ENCODE results near the gene OOSP3. TPM values are rescaled to one million over a fixed set of nuclear protein-coding genes. Genes with fewer than 3 reads are reported as not detected.
"Not testable (repeated sequence)": the region's sequence is repeated elsewhere in the genome, so short reads cannot be mapped to it uniquely, and the experiment has no call there.

The OOSP3 gene, protein sequence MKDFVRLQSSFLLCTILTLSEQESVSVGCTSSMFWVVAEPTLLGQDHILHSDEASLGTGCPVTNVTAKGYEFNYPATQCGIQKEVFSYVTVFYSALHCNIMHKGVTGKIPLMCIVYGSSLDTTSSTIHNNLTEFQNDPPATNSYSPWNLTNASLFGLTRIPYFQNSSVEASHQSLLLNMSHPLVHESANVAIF
- total RNA-seq (2014; rRNA removed; shearing (Covaris generic); ENCODE audit: low replicate concordance): not detected in 2 replicates

DNA sequence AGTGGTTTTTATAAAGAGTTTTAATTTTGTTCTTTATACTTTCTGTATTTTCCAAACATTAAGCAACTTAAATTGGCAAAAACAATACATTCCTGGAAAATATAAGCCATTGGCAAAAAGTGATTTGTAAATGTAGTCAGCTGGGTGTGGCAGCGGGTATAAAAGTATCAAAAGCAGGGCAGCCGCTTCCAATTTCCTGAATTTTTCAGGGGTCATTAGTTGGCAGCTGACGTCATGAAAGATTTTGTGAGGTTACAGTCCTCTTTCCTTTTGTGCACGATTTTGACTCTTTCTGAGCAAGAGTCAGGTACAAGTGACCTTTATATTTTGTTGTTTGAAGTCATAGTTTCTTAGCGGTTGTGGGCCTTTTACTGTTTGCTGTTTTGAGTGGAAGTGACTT, at the start of gene OOSP3:
Gene OOSP3, plus strand, starts transcription at position 208 of the 400 bp plus-strand sequence. Its CDS starts 27 bp downstream, at position 235.
- Histone ChIP-seq H3K36me3 (no peaks in the 10 kb centered on the region), H3K9me3 (no peaks in the 10 kb centered on the region), H3K27me3 (no peaks in the 10 kb centered on the region), H3K4me3 (no peak within 1 kb of the TSS)
- no peak for DNase-seq

DNA sequence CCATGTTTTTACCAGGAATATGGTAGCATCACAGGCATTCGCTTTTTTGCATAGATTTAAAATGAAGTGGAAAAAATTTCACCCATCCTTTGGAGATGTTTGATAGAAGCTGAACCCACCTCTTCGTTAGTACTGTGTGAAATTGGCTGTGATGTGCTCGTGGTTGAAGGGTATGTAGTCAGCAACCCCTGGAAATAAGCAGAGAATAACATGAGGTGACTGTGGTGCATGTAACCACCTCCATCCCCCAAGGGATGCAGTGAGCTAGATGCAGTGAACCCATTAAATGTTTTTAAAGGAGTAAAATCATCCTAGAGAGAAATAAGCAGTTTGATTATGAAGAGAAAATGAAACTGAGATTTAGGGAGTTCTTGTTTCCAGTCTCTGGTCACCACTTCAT, 49.2 kb upstream of the OOSP3 start:
- no peak overlapping the region for H3K4me3 ChIP-seq
- no peak for DNase-seq
- no peaks in the 10 kb centered on the region for H3K36me3 ChIP-seq
- H3K27me3 ChIP-seq: no peaks in the 10 kb centered on the region
- H3K9me3 ChIP-seq: no peaks in the 10 kb centered on the region

DNA sequence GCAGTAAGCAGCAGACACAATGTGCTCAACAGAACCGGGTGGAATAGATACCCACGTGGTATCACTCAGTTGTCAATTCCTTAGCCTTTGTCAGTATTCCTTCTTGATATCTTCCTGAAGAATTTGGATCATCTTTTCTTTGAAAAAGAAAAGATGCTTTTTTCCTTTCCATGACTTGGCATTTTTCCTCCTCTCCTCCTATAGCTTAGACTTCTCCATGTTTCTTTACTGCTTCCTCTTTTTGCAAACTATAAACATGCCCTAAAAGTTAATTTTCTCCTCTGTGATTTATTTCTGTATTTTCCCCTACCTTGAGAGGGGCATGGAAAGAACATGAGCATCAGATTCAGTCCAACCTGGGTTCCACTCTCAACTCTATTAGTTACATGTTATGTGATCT, 45.0 kb upstream of the OOSP3 start:
- H3K36me3 ChIP-seq: no peaks in the 10 kb centered on the region
- H3K9me3 ChIP-seq: no peaks in the 10 kb centered on the region
- no peak for DNase-seq
- no peaks in the 10 kb centered on the region for H3K27me3 ChIP-seq
- H3K4me3 ChIP-seq: no peak overlapping the region

DNA sequence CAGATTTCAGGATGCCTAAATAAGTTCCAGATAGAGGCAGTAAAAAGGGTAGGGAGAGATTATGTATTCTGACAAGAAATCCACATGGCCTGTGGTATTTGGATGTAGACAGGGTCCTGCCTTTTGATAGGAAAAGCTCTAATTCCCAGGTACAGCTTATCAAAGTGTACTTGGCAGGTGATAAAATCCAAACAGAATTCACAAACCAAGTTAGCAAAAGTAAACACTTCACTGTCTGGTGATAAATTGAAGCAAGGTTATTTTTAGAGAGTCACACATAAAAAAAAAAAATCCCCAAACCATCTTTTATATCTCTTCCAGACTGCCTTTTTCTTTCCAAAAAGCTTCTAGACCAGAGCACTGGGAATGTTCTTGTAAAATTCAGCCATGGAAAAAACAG, 39.0 kb upstream of the OOSP3 start:
- H3K4me3 ChIP-seq: no peak overlapping the region
- no peaks in the 10 kb centered on the region for H3K27me3 ChIP-seq
- H3K36me3 ChIP-seq: no peaks in the 10 kb centered on the region
- no peak for DNase-seq
- no peaks in the 10 kb centered on the region for H3K9me3 ChIP-seq

DNA sequence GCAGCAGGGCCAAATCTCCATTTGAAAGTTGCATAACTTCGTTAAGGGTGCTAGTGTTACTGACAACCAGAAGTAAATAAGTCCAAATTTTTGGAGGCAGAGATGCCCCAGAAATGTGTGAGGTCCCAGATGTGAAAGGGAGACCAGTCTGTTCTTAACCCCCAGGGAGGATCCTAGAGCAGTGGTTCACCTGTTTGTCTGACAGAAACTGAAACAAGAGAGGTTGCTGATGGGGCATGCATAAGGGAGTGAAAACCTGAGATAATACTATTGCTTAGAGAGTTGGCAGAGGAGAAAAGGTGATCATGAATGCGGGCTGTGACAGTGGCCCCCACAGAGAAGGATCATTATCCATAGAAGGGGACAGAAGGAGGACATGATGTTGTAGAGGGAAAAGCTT, 37.1 kb upstream of the OOSP3 start:
- Histone ChIP-seq H3K27me3 (no peaks in the 10 kb centered on the region), H3K36me3 (no peaks in the 10 kb centered on the region), H3K4me3 (no peak overlapping the region), H3K9me3 (no peaks in the 10 kb centered on the region)
- no peak for DNase-seq

DNA sequence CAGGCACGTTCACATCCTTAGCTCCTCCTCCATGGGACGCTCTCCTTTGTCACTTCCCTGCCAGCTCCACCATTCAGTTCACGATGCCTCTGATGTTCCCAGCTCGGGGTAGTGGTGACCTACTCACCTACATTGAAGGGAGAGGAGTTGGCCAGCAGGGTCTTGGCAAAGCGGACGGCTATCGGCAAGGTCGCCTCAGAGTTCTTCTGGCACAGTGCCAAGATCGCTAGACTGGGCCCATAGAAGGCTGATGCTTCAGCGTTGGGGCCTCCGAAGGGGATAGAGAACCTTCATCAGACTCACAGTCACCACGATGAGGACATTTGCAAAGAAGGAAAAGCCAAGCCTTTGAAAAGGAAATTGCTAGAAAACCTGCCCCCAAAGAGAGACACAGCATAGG, 36.3 kb upstream of the OOSP3 start:
- H3K27me3 ChIP-seq: no peaks in the 10 kb centered on the region
- no peak for DNase-seq
- no peaks in the 10 kb centered on the region for H3K36me3 ChIP-seq
- H3K4me3 ChIP-seq: no peak overlapping the region
- H3K9me3 ChIP-seq: no peaks in the 10 kb centered on the region

DNA sequence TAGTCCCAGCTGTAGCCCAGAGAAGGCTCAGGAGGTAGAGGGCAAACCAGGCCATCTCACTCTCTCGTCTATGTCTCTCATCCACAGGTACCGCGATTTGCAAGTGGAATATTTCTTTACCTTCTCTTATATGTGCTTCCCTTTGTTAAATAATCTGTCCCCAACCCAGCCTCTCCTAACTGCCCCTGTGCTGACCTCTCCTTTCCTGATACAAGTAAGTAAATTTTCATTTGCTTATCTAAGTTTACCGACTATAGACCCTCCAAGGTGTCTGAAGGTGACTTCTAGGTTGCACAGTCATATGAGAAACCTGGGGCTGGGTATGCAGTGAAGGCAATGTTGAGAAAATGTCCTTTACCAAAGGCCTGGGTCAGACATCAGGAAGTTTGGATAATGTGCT, 33.2 kb upstream of the OOSP3 start, which contains the start of gene CBLIF:
Gene CBLIF, minus strand, starts transcription at position 101 of the 400 bp plus-strand sequence. Its CDS starts 46 bp downstream, at position 55.
- Histone ChIP-seq H3K4me3 (no peak within 1 kb of the TSS), H3K9me3 (no peaks in the 10 kb centered on the region), H3K36me3 (no peaks in the 10 kb centered on the region), H3K27me3 (no peaks in the 10 kb centered on the region)
- no peak for DNase-seq

DNA sequence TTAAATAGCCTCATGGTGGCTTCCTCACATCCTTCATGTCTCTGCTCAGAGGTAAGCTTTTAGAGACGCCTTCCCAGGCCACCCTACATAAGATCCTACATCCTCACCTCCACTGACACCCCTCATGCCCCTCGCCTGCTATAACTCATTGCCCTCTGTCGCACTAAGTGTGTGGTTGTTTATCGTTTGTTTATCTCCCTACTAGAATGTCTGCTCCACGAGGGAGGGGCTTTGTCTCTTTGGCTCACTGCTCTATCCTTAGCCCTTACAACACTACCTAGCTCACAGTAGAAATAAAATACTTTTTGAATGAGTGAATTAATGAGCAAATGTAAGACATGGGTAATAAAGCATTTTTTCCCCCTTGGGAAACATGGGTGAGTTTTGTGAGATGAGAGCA, 32.0 kb upstream of the OOSP3 start:
- H3K4me3 ChIP-seq: no peak overlapping the region
- no peaks in the 10 kb centered on the region for H3K36me3 ChIP-seq
- H3K9me3 ChIP-seq: 0 out of 2 replicates have a peak, but pooled peaks cover 2% of the 10 kb centered on the region
- H3K27me3 ChIP-seq: no peaks in the 10 kb centered on the region
- DNase-seq: no peak

DNA sequence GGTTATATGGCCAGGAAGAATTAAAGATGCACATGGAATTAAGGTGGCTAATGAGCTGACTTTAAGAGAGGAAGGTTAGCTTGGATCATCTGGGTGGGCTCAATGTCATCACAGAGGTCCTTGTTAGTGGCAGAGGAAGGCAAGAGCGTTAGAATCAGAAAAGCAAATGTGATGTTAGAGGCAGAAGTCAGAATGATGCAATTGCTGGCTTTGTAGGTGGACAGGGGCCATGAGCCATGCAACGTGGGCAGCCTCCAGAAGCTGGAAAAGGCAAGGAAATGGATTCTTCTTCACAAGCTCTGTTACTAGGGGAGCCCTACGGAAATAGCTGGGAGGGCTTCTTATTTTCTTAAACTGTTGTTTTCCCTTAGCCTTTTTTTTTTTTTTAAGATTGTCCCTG, 31.0 kb upstream of the OOSP3 start:
- no peak for DNase-seq

DNA sequence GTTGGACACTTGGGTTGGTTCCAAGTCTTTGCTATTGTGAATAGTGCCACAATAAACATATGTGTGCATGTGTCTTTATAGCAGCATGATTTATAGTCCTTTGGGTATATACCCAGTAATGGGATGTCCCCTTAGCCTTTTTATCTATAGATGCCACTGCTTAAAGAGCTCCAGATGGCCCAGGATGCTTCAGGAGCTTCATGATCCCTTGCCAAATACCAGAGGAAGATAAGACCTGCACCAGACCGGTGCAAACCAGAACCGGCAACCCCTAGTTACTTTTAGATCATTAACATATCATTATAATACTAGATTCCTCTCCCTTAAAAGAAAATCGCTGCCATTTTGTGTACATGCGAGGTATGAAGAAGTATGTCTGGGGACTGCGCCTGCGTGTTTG, 30.1 kb upstream of the OOSP3 start:
- not testable (repeated sequence) for DNase-seq, H3K4me3 ChIP-seq, H3K9me3 ChIP-seq, H3K36me3 ChIP-seq, H3K27me3 ChIP-seq

More for the DNA sequence above, 31.0 kb upstream of the OOSP3 start:
- H3K27me3 ChIP-seq: no peaks in the 10 kb centered on the region
- H3K36me3 ChIP-seq: no peaks in the 10 kb centered on the region
- H3K4me3 ChIP-seq: no peak overlapping the region
- 0 out of 2 replicates have a peak, but pooled peaks cover 2% of the 10 kb centered on the region for H3K9me3 ChIP-seq

DNA sequence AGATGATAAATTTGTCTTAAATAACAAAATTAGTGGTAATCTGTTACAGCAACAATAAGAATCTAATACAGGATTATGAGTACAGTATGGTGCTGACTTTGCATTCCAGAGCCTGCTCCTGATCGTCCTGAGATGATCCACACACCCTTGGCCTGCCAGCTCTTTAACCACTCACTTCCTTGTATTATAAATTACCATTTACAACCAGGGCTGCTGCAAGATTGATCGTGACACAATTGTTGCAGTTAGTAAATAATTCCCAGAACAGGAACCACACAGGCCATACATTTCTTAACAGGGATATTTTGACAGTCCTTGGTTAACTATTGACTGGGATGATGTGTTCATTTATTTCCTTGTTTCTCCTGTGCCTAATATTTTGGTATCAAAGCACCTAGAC, 29.5 kb upstream of the OOSP3 start:
- Histone ChIP-seq H3K36me3 (no peaks in the 10 kb centered on the region), H3K27me3 (no peaks in the 10 kb centered on the region), H3K4me3 (no peak overlapping the region), H3K9me3 (0 out of 2 replicates have a peak, but pooled peaks cover 2% of the 10 kb centered on the region)
- DNase-seq: no peak

DNA sequence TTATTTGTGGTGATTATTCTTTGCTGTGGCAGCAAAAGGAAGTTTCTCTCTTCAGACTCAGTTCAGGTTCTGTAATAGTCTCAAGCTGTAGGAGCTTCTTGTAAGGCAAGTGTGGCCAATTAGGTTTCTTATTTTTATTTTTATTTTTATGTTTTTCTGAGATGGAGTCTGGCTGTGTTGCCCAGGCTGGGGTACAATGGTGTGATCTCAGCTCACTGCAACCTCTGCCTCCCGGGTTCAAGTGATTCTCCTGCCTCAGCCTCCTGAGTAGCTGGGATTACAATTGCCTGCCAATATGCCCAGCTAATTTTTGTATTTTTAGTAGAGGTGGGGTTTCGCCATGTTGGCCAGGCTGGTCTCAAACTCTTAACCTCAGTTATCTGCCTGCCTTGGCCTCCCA, 29.0 kb upstream of the OOSP3 start:
- H3K9me3 ChIP-seq, H3K27me3 ChIP-seq, DNase-seq, H3K36me3 ChIP-seq, H3K4me3 ChIP-seq: not testable (repeated sequence)

DNA sequence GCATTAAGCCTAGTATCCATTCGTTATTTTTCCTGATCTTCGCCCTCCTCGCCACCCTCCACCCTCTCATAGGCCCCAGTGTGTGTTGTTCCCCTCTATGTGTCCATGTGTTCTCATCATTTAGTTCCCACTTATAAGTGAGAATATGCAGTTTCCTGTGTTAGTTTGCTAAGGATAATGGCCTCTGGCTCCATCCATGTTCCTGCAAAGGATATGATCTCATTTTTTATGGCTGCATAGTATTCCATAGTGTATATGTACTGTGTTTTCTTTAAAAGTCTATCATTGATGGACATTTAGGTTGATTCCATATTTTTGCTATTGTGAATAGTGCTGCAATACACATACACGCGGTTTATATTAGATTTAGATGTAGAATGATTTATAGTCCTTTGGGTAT, 27.2 kb upstream of the OOSP3 start:
- H3K4me3 ChIP-seq, H3K9me3 ChIP-seq, DNase-seq, H3K36me3 ChIP-seq, H3K27me3 ChIP-seq: not testable (repeated sequence)

DNA sequence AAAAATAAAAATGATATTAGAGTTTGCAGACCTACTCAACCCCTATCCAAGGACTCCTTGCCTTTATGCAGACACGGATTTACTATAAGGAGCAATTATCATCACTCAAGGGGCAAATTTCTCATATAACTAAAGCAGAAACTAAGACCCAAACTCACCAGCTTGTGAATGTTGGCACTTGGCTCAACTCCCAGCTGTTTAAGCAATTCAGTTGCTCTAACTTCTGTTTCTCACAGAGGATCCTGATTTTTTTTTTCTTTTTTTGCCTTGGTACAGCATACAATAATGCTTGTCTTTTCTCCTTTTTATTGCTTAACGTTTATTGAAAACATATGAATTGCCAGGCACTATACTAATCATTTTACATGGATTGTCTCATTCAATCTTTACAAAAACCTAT, 23.7 kb upstream of the OOSP3 start:
- Histone ChIP-seq H3K27me3 (no peaks in the 10 kb centered on the region), H3K36me3 (no peaks in the 10 kb centered on the region), H3K4me3 (no peak overlapping the region), H3K9me3 (0 out of 2 replicates have a peak, but pooled peaks cover 2% of the 10 kb centered on the region)
- DNase-seq: no peak

DNA sequence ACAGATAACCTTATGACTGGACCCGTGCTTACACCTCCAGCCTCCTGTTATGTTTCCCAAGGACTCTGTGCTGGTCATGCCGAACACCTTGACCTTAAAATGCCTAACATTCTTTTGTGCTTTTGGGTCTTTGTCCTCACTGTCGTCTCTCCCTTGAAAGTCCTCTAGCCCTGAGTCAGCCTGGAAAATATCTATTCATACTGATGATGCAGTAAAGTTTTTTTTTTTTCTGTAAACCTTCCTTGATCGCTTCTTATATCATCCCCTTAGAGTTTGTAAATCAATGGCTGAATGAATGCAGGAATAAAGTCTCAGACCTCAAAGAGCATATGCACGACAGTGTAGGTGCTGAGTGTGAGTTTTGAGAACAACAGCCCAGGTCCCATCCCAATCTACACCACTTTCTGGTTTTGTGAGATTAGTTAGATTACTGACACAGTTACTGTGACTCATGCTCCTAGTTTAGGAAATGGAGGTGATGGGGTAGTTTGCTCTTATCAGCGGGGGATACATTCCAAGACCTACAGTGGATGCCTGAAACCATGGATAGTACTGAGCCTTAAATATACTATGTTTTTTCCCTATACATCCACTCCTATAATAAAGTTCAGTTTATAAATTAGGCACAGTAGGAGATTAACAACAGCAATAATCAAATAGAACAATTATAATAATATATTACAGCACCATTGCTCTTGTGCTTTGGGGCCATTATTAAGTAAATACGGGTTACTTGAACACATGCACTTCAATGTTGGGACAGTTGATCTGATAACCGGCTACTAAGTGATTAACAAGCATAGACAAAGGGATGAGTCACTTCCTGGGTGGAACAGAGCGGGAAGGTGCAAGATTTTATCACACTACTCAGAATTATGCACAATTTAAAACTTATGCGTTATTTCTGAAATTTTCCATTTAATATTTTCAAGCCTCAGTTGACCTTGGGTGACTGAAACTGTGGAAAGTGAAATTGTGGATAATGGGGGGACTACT, 20.8 kb upstream of the OOSP3 start:
- DNase-seq: no peak
- Histone ChIP-seq H3K36me3 (no peaks in the 10 kb centered on the region), H3K4me3 (no peak overlapping the region), H3K27me3 (no peaks in the 10 kb centered on the region), H3K9me3 (no peaks in the 10 kb centered on the region)

DNA sequence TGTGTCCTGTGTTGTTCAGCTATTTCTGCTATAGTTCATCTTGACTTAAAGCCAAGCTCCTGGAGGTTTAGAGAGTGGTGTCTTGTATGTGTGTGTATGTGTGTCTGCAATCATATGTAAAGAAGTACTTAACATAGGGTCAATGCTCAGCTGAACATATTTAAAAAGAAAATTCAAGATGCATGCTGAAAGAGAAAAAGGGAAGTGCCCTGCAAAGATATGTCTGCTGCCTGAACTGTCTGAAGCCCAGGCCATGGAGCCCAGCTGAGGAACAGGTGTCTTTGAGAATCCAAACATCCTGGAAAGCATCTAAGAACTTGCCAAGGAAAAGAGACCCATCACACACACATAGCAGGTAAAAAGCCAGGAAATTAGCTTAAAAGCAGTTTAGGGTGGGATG, 18.9 kb upstream of the OOSP3 start:
- no peak for DNase-seq
- no peak overlapping the region for H3K4me3 ChIP-seq
- H3K9me3 ChIP-seq: no peaks in the 10 kb centered on the region

DNA sequence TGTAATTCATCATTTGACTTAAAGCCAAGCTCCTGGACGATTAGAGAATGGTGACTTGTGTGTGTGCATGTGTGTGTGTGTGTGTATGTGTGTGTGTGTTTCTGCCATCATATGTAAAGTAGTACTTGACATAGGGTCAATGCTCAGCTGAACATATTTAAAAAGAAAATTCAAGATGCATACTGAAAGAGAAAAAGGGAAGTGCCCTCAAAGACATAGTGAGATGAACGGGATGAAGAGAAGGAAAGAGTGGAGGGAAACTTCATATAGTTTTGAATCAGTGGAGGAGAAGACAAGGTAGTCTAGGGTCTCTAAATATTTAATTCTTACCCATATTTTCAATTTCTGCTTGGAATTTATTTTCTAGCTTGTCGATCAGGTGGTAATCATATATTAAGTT, 16.3 kb upstream of the OOSP3 start:
- Histone ChIP-seq H3K4me3 (no peak overlapping the region), H3K27me3 (no peaks in the 10 kb centered on the region), H3K36me3 (no peaks in the 10 kb centered on the region), H3K9me3 (no peaks in the 10 kb centered on the region)
- DNase-seq: no peak

More for the DNA sequence above, 18.9 kb upstream of the OOSP3 start:
- Histone ChIP-seq H3K27me3 (no peaks in the 10 kb centered on the region), H3K36me3 (no peaks in the 10 kb centered on the region)

Measured in MG63 (cell line).